ENCODE results near the gene ALG9. TPM values are rescaled to one million over a fixed set of nuclear protein-coding genes. Genes with fewer than 3 reads are reported as not detected.

Gene ALG9
- total RNA-seq, result 27.0 and 33.4 TPM in 2 replicates

GRCh38 chr11:111870886-111871692 lies at the start of gene ALG9:
Gene ALG9 (minus strand): TSS chr11:111871581. CDS start chr11:111871482, 99 bp downstream.

GRCh38 chr11:111918390-111919256 lies 47.2 kb upstream of the ALG9 start, which contains the start of gene C11orf52:
Gene C11orf52 (plus strand): TSS chr11:111918913. CDS start chr11:111918973, 60 bp downstream.

GRCh38 chr11:111912535-111912934 lies 41.2 kb upstream of the ALG9 start, which contains the start of gene HSPB2:
Gene HSPB2 (plus strand): TSS chr11:111912734. CDS start chr11:111912830, 96 bp downstream.

GRCh38 chr11:111911563-111912401 lies 40.4 kb upstream of the ALG9 start, which contains the start of gene CRYAB:
Gene CRYAB (minus strand): TSS chr11:111911770. CDS start chr11:111911724, 46 bp downstream.

GRCh38 chr11:111878849-111879636 lies 7.7 kb upstream of the ALG9 start, which contains the start of the genes CFAP68 and FDXACB1:
Gene CFAP68 (plus strand): TSS chr11:111879541. CDS start chr11:111879561, 20 bp downstream.
Gene FDXACB1 (minus strand): TSS chr11:111879165. CDS start chr11:111879132, 33 bp downstream.

GRCh38 chr11:111765984-111766833 lies 105.2 kb downstream of the ALG9 start, which contains the start of gene PPP2R1B:
Gene PPP2R1B (minus strand): TSS chr11:111766389. CDS start chr11:111766361, 28 bp downstream.

Other genes with a start within 250 kb of the ALG9 start
- gene PPP2R1B, start 105.2 kb downstream of the ALG9 start, total RNA-seq, result 36.1 and 60.0 TPM in 2 replicates
- 2.6 and 3.8 TPM in 2 replicates for gene FDXACB1, start 7.6 kb upstream of the ALG9 start, total RNA-seq
- gene CFAP68, start 8.0 kb upstream of the ALG9 start, total RNA-seq, result 0.15 and 1.6 TPM in 2 replicates
- not detected in 2 replicates for gene CRYAB, start 40.2 kb upstream of the ALG9 start, total RNA-seq
- gene HSPB2, start 41.2 kb upstream of the ALG9 start, total RNA-seq, result not detected in 2 replicates
- under 0.01 and 0.61 TPM in 2 replicates for gene C11orf52, start 47.3 kb upstream of the ALG9 start, total RNA-seq
- 26.4 and 30.5 TPM in 2 replicates for gene DIXDC1, start 65.8 kb upstream of the ALG9 start, total RNA-seq
- 38.0 and 42.2 TPM in 2 replicates for gene DLAT, start 153.8 kb upstream of the ALG9 start, total RNA-seq
- 1.2 and 1.9 TPM in 2 replicates for gene PIH1D2, start 202.4 kb upstream of the ALG9 start, total RNA-seq
- 23.1 and 24.7 TPM in 2 replicates for gene NKAPD1, start 202.7 kb upstream of the ALG9 start, total RNA-seq
- gene TIMM8B, start 215.2 kb upstream of the ALG9 start, total RNA-seq, result 40.9 and 70.5 TPM in 2 replicates
- gene SDHD, start 215.3 kb upstream of the ALG9 start, total RNA-seq, result 121 and 189 TPM in 2 replicates

Data from epithelial cell of umbilical artery (primary cell).